Mammary epithelial cell (primary cell): ENCODE results near the gene OR8S1.

Experiments used
- EZH2 ChIP-seq: IDR thresholded peaks from 2 replicates; pipeline ENCODE4 v1.6.1; 2012; ENCODE audit warnings: low read length, inconsistent platforms, borderline replicate concordance
- TF ChIP-seq, protein P1 (sequence below), 2 donors: IDR thresholded peaks in 1 of 2; conservative IDR thresholded peaks in 1 of 2; 2 replicates each; pipeline ENCODE4 v1.5.1; 2011 to 2012; ENCODE audit warnings: inconsistent platforms in 2 of 2, low read length in 2 of 2, mild to moderate bottlenecking in 2 of 2, control low read depth in 1 of 2, low read depth in 1 of 2; ENCODE audit not compliant: insufficient read depth in 1 of 2; ENCODE audit errors: extremely low read depth in 1 of 2

GRCh38 chr12:48527891-48528670, 2.6 kb downstream of the OR8S1 start:
- no peak for TF ChIP-seq EZH2
- TF ChIP-seq, protein P1, sequence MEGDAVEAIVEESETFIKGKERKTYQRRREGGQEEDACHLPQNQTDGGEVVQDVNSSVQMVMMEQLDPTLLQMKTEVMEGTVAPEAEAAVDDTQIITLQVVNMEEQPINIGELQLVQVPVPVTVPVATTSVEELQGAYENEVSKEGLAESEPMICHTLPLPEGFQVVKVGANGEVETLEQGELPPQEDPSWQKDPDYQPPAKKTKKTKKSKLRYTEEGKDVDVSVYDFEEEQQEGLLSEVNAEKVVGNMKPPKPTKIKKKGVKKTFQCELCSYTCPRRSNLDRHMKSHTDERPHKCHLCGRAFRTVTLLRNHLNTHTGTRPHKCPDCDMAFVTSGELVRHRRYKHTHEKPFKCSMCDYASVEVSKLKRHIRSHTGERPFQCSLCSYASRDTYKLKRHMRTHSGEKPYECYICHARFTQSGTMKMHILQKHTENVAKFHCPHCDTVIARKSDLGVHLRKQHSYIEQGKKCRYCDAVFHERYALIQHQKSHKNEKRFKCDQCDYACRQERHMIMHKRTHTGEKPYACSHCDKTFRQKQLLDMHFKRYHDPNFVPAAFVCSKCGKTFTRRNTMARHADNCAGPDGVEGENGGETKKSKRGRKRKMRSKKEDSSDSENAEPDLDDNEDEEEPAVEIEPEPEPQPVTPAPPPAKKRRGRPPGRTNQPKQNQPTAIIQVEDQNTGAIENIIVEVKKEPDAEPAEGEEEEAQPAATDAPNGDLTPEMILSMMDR (conservative IDR thresholded peaks at IDR 0.05 in 1 of 2, IDR thresholded peaks at IDR 0.05 in 1 of 2; ENCODE audit: extremely low read depth in 1 of 2, insufficient read depth in 1 of 2, low read depth in 1 of 2, low read length in 2 of 2): no peak
